H9 (cell line): ENCODE measurements around the gene MICU1. TPM values are rescaled to one million over a fixed set of nuclear protein-coding genes. Genes with fewer than 3 reads are reported as not detected.
"Not testable (repeated sequence)": the region's sequence is repeated elsewhere in the genome, so short reads cannot be mapped to it uniquely, and the experiment has no call there.

Source experiments
- DNase-seq: peaks from one replicate; pipeline ENCODE4 v3.0.0-alpha.2; 2017
- H2AFZ ChIP-seq: one replicate; pipeline ENCODE4 v1.6.1; 2013; ENCODE audit warnings: mild to moderate bottlenecking, low read length, control low read depth, moderate library complexity
- H2AK5ac ChIP-seq: 2 replicates; pipeline ENCODE4 v1.6.1; 2013; ENCODE audit warnings: low read length, control low read depth, mixed read lengths; ENCODE audit not compliant: insufficient read length
- H2BK120ac ChIP-seq: one replicate; pipeline ENCODE4 v1.6.1; 2013; ENCODE audit warnings: low read depth, mild to moderate bottlenecking, low read length, control low read depth, inconsistent platforms; ENCODE audit not compliant: poor library complexity, severe bottlenecking
- H2BK12ac ChIP-seq: 2 replicates; pipeline ENCODE4 v1.6.1; 2013; ENCODE audit warnings: low read length, control low read depth, mixed read lengths, low read depth; ENCODE audit not compliant: insufficient read length
- H2BK15ac ChIP-seq: 2 replicates; pipeline ENCODE4 v1.6.1; 2013; ENCODE audit warnings: low read depth, low read length, control low read depth
- H2BK20ac ChIP-seq: one replicate; pipeline ENCODE4 v1.6.1; 2013; ENCODE audit warnings: low read depth, mild to moderate bottlenecking, low read length, control low read depth, inconsistent platforms; ENCODE audit not compliant: poor library complexity, severe bottlenecking
- H2BK5ac ChIP-seq: 2 replicates; pipeline ENCODE4 v1.6.1; 2013; ENCODE audit warnings: low read length, control low read depth, mixed read lengths; ENCODE audit not compliant: insufficient read length
- H3K14ac ChIP-seq: 2 replicates; pipeline ENCODE4 v1.6.1; 2013; ENCODE audit warnings: low read length, control low read depth; ENCODE audit not compliant: insufficient read depth
- H3K18ac ChIP-seq: 2 replicates; pipeline ENCODE4 v1.6.1; 2013; ENCODE audit warnings: low read depth, mild to moderate bottlenecking, mixed read lengths, low read length, control low read depth; ENCODE audit not compliant: insufficient read length
- H3K23ac ChIP-seq: 2 replicates; pipeline ENCODE4 v1.6.1; 2013; ENCODE audit warnings: low read length, control low read depth, mixed read lengths, low read depth; ENCODE audit not compliant: insufficient read length
- H3K23me2 ChIP-seq: 2 replicates; pipeline ENCODE4 v1.6.1; 2013; ENCODE audit warnings: low read depth, mild to moderate bottlenecking, mixed read lengths, low read length, control low read depth; ENCODE audit not compliant: insufficient read length, poor library complexity, severe bottlenecking
- H3K27ac ChIP-seq: 2 replicates; pipeline ENCODE4 v1.5.1; 2013; ENCODE audit warnings: low read length, control low read depth, mixed read lengths, low read depth; ENCODE audit not compliant: insufficient read length
- H3K27me3 ChIP-seq: 2 replicates; pipeline ENCODE4 v1.6.1; 2013; ENCODE audit warnings: low read length, control low read depth, inconsistent platforms; ENCODE audit not compliant: insufficient read depth
- H3K4ac ChIP-seq: 2 replicates; pipeline ENCODE4 v1.6.1; 2013; ENCODE audit warnings: low read depth, mild to moderate bottlenecking, control low read depth, inconsistent platforms, low read length, moderate library complexity
- H3K4me1 ChIP-seq: 2 replicates; pipeline ENCODE4 v1.6.1; 2013; ENCODE audit warnings: low read length, control low read depth, inconsistent platforms; ENCODE audit not compliant: insufficient read depth
- H3K4me2 ChIP-seq: 2 replicates; pipeline ENCODE4 v1.6.1; 2013; ENCODE audit warnings: low read length, control low read depth, mixed read lengths; ENCODE audit not compliant: insufficient read length, insufficient read depth
- H3K56ac ChIP-seq: 2 replicates; pipeline ENCODE4 v1.6.1; 2013; ENCODE audit warnings: low read depth, mild to moderate bottlenecking, mixed read lengths, low read length, control low read depth; ENCODE audit not compliant: insufficient read length
- H3K79me1 ChIP-seq: 2 replicates; pipeline ENCODE4 v1.6.1; 2013; ENCODE audit warnings: low read depth, mild to moderate bottlenecking, moderate library complexity, low read length, control low read depth, inconsistent platforms; ENCODE audit not compliant: insufficient read depth, poor library complexity, severe bottlenecking
- H3K79me2 ChIP-seq: 2 replicates; pipeline ENCODE4 v1.6.1; 2013; ENCODE audit warnings: low read length, control low read depth, inconsistent platforms; ENCODE audit not compliant: insufficient read depth
- H3K9ac ChIP-seq: 2 replicates; pipeline ENCODE4 v1.6.1; 2013; ENCODE audit warnings: low read length, control low read depth, mixed read lengths; ENCODE audit not compliant: insufficient read length; ENCODE audit errors: extremely low read depth
- H3K9me3 ChIP-seq: one replicate; pipeline ENCODE4 v1.6.1; 2013; ENCODE audit warnings: low read depth, low read length, inconsistent platforms; ENCODE audit not compliant: control insufficient read depth
- H3T11ph ChIP-seq: one replicate; pipeline ENCODE4 v1.6.1; 2013; ENCODE audit warnings: mild to moderate bottlenecking, low read length, control low read depth, inconsistent platforms
- H4K20me1 ChIP-seq: one replicate; pipeline ENCODE4 v1.6.1; 2013; ENCODE audit not compliant: control insufficient read depth, insufficient read length, insufficient read depth
- H4K5ac ChIP-seq: 2 replicates; pipeline ENCODE4 v1.6.1; 2013; ENCODE audit warnings: low read depth, mild to moderate bottlenecking, mixed read lengths, low read length, control low read depth; ENCODE audit not compliant: insufficient read length
- H4K8ac ChIP-seq: replicated peaks from 2 replicates; pipeline ENCODE4 v1.6.1; 2013; ENCODE audit warnings: low read length, control low read depth, mixed read lengths, low read depth; ENCODE audit not compliant: insufficient read length
- H4K91ac ChIP-seq: 2 replicates; pipeline ENCODE4 v1.6.1; 2013; ENCODE audit warnings: low read depth, mild to moderate bottlenecking, moderate library complexity, mixed read lengths, low read length, control low read depth; ENCODE audit not compliant: insufficient read length
- H3K27ac Mint-ChIP-seq, 3 experiments: 2 replicates in 2 of 3; 3 replicates in 1 of 3; pipeline ENCODE4 v1.8.0; 2020 to 2021; ENCODE audit warnings: mixed read lengths in 3 of 3, mild to moderate bottlenecking in 1 of 3, moderate library complexity in 1 of 3
- H3K27me3 Mint-ChIP-seq: 2 replicates; pipeline ENCODE4 v1.8.0; 2021; ENCODE audit warnings: low read depth, mild to moderate bottlenecking, moderate library complexity, mixed read lengths
- H3K36me3 Mint-ChIP-seq, 3 experiments: 2 replicates in 2 of 3; 3 replicates in 1 of 3; pipeline ENCODE4 v1.8.0; 2020 to 2021; ENCODE audit warnings: low read depth in 3 of 3, mixed read lengths in 3 of 3; ENCODE audit not compliant: insufficient read depth in 1 of 3
- H3K4me1 Mint-ChIP-seq, 2 experiments: 2 replicates each; pipeline ENCODE4 v1.8.0; 2020; ENCODE audit warnings: mixed read lengths in 2 of 2
- H3K4me3 Mint-ChIP-seq, 2 experiments: 2 replicates in 1 of 2; 3 replicates in 1 of 2; pipeline ENCODE4 v1.8.0; 2020 to 2021; ENCODE audit warnings: mild to moderate bottlenecking in 2 of 2, mixed read lengths in 2 of 2, moderate library complexity in 1 of 2
- H3K9me3 Mint-ChIP-seq, 2 experiments: 2 replicates in 1 of 2; 3 replicates in 1 of 2; pipeline ENCODE4 v1.8.0; 2020; ENCODE audit warnings: mild to moderate bottlenecking in 2 of 2, mixed read lengths in 2 of 2, moderate library complexity in 1 of 2
- CTCF ChIP-seq: fragments of 200-600 bp; sonication (generic); conservative IDR thresholded peaks from 3 replicates; pipeline ENCODE4 v1.8.0; 2021; ENCODE audit warnings: antibody characterized with exemption, mild to moderate bottlenecking
- WGBS: extraction: QIAGEN DNeasy Blood & Tissue Kit; methylation state at CpG from one replicate; pipeline ENCODE4 v1.1.7; 2013; ENCODE audit warnings: missing lambda C conversion rate, low lambda C conversion rate, mixed read lengths; ENCODE audit not compliant: insufficient read length; ENCODE audit errors: extremely low coverage; 5-methylcytosine and 5-hydroxymethylcytosine counted together
- total RNA-seq: library from RNA; stranded (reverse); gene quantifications from 2 replicates; pipeline ENCODE4 v1.2.1, GENCODE V29; 2021

Gene MICU1
- total RNA-seq, 1 experiment from 2014 or later, result 33.2 TPM

DNA sequence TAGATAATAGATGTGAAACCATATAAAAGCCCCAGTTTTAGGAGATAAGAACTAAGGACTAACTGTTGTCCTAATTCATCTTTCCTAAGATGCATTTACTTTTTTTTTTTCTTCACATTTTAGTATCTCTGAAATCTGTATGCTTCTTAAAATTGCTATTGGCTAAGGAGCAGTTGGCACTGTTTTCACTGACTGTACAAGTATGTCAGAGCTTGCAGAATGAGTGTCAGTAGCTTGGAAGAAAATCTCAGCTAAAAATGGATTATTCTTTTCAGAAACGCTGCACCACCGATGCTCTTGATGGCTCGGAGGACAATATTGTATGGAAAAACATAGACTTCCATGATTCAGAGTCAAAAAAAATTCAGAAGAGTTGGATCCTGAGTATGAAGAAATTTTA lies 180.0 kb downstream of the MICU1 start:
- DNase-seq, result no peak
- no CpG with 5 or more reads among the region's 3 CpGs for WGBS
- H4K5ac ChIP-seq, result no peak overlapping the region
- Mint-ChIP-seq H3K36me3 (peaks cover 6 to 11% (median 6%) of the 10 kb centered on the region in 3 experiments; a peak in 4 of 7 replicates), H3K9me3 (peaks cover 0 to 4% of the 10 kb centered on the region in 2 experiments; a peak in 3 of 5 replicates), H3K4me3 (no peak overlapping the region), H3K27me3 (no peaks in the 10 kb centered on the region), H3K4me1 (no peaks in the 10 kb centered on the region), H3K27ac (no peak overlapping the region)
- no peak overlapping the region for H3K18ac ChIP-seq
- H3K9ac ChIP-seq, result no peak overlapping the region
- no peaks in the 10 kb centered on the region for H3K4me1 ChIP-seq
- no peak overlapping the region for H3K27ac ChIP-seq
- H2BK20ac ChIP-seq, result no peak overlapping the region
- no peak overlapping the region for H2BK15ac ChIP-seq
- H2BK12ac ChIP-seq, result no peak overlapping the region
- no peak overlapping the region for H3K14ac ChIP-seq
- H3K56ac ChIP-seq, result no peak overlapping the region
- H4K20me1 ChIP-seq, result no peaks in the 10 kb centered on the region
- no peak overlapping the region for H3K4ac ChIP-seq
- no peak overlapping the region for H4K91ac ChIP-seq
- no peaks in the 10 kb centered on the region for H3K9me3 ChIP-seq
- no peak overlapping the region for H3K23ac ChIP-seq
- H2AFZ ChIP-seq, result no peak overlapping the region
- H3K27me3 ChIP-seq, result no peaks in the 10 kb centered on the region
- no peaks in the 10 kb centered on the region for H3K23me2 ChIP-seq
- no peak overlapping the region for H2AK5ac ChIP-seq
- no peak overlapping the region for H3T11ph ChIP-seq
- no peak overlapping the region for H4K8ac ChIP-seq
- H3K79me2 ChIP-seq, result no peaks in the 10 kb centered on the region
- no peak overlapping the region for H2BK5ac ChIP-seq
- no peak overlapping the region for H3K4me2 ChIP-seq
- no peak overlapping the region for H2BK120ac ChIP-seq
- H3K79me1 ChIP-seq, result no peaks in the 10 kb centered on the region
- no peak for TF ChIP-seq CTCF

GRCh38 chr10:72442969-72443368 lies 182.9 kb downstream of the MICU1 start:
- not testable (repeated sequence) for H4K91ac ChIP-seq, H3K56ac ChIP-seq, H4K20me1 ChIP-seq, H3K9me3 Mint-ChIP-seq, H4K5ac ChIP-seq, H3K79me2 ChIP-seq, H3K9me3 ChIP-seq, H4K8ac ChIP-seq, H3K79me1 ChIP-seq, H2BK20ac ChIP-seq, H3K18ac ChIP-seq, H3K27ac ChIP-seq, H3T11ph ChIP-seq, H2BK15ac ChIP-seq, H3K23me2 ChIP-seq, H2BK12ac ChIP-seq, H2AK5ac ChIP-seq, H3K4me3 Mint-ChIP-seq, H3K9ac ChIP-seq, H3K27me3 Mint-ChIP-seq, H3K27me3 ChIP-seq, H3K23ac ChIP-seq, H2BK5ac ChIP-seq, DNase-seq, H2BK120ac ChIP-seq, H3K4me1 Mint-ChIP-seq, H3K14ac ChIP-seq, H3K27ac Mint-ChIP-seq, H3K4me1 ChIP-seq, H2AFZ ChIP-seq, H3K4me2 ChIP-seq, H3K4ac ChIP-seq
- peaks cover 6 to 11% (median 6%) of the 10 kb centered on the region in 3 experiments; a peak in 5 of 7 replicates for H3K36me3 Mint-ChIP-seq
- no CpG with 5 or more reads among the region's 3 CpGs for WGBS
